Cardiac fibroblast (primary cell): Measurements from ENCODE around the gene NUDT16.

Experiments used
- DNase-seq, 2 donors: peaks; one replicate each; pipeline versions ENCODE4 v3.0.0 to v3.0.0-alpha.2; 2010; ENCODE audit warnings: low read depth in 2 of 2
- H3K4me3 ChIP-seq, 2 donors: replicated peaks in 1 of 2; 1 replicate in 1 of 2; 2 replicates in 1 of 2; pipeline ENCODE4 v1.5.1; 2011; ENCODE audit warnings: low read depth in 2 of 2, low read length in 2 of 2, mild to moderate bottlenecking in 2 of 2, moderate library complexity in 1 of 2
- CTCF ChIP-seq: IDR thresholded peaks from one replicate; pipeline ENCODE4 v1.5.1; 2011; ENCODE audit warnings: low read depth, mild to moderate bottlenecking, low read length, inconsistent platforms

NUDT16 gene

DNA sequence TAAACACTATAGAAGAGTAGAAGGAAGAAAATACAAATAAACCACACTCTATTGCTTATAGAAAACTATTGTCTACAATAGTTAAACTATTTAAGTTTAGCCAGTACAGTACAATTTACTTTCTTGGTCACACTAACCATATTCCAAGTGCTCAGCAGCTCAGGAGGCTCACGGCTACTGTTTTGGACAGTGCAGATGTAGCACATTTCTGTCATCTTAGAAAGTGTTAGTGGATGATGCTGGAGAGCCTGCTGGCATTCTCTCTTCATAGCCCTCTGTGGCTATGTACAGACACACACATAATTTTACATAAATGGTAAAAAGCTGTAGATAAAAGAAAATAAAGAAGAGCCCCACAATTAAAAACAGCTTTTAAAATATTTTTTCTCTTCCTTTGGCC is 23.8 kb downstream of the NUDT16 start:
- no peak for DNase-seq
- no peak for TF ChIP-seq CTCF

GRCh38 chr3:131406274-131406673 is 24.7 kb downstream of the NUDT16 start:
- no peak for DNase-seq
- no peak overlapping the region for H3K4me3 ChIP-seq
- no peak for TF ChIP-seq CTCF

More for the DNA sequence above, 23.8 kb downstream of the NUDT16 start:
- no peak overlapping the region for H3K4me3 ChIP-seq

DNA sequence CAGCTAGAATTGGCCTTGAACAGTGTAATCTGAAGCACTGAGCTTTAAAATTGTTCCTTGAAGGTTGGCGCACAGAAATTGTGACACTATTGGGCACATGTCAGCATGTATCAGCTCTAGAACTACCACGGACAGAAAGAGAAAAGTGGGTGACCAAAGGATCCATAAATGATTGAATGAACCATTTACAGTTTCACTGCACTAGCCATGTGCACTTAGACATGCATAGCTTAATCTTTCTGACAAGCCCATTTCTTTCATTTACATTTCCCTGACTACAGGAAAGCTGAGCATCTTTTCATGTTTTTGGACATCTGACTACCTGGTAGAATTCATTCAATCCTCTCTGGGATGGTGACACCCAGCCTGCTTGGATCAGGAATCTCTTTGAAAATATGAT is 36.2 kb downstream of the NUDT16 start:
- TF ChIP-seq CTCF: no peak
- no peak overlapping the region for H3K4me3 ChIP-seq
- no peak for DNase-seq

GRCh38 chr3:131421301-131421700 is 39.7 kb downstream of the NUDT16 start:
- no peak for TF ChIP-seq CTCF
- no peak overlapping the region for H3K4me3 ChIP-seq
- no peak for DNase-seq

- peak; percentile 8 to 16 for DNase-seq
- H3K4me3 ChIP-seq: no peak overlapping the region
- TF ChIP-seq CTCF: no peak
These were observed 40.5 kb downstream of the NUDT16 start for GRCh38 chr3:131421957-131422498.

DNA sequence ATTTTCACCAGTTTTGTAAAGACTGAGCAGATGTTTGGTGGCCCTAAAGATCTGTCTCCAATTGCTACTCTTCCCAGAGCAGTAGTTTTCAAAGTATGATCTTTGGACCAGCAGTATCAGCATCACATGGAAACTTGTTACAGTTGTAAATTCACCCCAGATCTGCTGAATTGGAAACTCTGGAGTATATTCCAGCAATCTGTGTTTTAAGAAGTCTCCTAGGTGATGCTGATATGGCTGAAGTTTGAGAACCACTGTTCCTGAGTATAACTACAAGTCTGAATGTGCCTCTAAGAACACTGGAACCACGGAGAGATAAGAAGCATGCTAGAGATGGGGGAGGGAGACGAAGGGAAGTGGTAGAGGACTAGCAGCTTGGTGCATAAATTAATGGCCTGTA is 45.7 kb downstream of the NUDT16 start:
- DNase-seq: peak in 1 of 2 donors; percentile 15
- no peak for TF ChIP-seq CTCF
- H3K4me3 ChIP-seq: no peak overlapping the region

DNA sequence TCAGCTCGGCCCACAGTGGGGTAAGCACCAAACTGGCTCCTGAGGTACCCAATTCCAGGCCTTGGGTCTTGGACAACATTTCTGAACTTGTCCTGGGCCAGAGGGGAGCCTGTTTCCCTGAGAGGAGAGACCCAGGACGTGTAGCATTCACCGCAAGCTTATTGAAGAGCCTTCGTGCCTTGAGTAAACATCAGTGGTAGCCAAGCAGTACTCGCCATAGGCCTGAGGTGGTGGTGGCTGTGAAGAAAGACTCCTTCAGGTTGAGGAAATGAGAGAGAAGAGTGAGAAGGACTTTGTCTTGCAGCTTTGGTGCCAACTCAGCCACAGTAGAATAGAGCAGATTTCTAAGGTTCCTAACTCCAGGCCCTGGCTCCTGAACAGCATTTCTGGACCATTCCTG is 50.2 kb downstream of the NUDT16 start:
- H3K4me3 ChIP-seq: no peak overlapping the region
- TF ChIP-seq CTCF: no peak
- DNase-seq: no peak
